OCI-LY7 (cell line): ENCODE measurements around the gene ATOSB. TPM values are rescaled to one million over a fixed set of nuclear protein-coding genes. Genes with fewer than 3 reads are reported as not detected.

Source experiments
- BruUV-seq: library from RNA; stranded (reverse); fragments of 400-500 nt; replicated peaks from 2 replicates; lab custom pipeline; 2021; lab: Mats Ljungman, UMichigan
- CTCF ChIA-PET: fragments of 300-600 bp; sonication (Branson Sonifier 250); formaldehyde crosslinking; loops from one replicate; lab custom pipeline; 2022; ENCODE audit warnings: antibody characterized with exemption; ENCODE audit not compliant: unreplicated experiment; lab: Charles Lee
- POLR2A ChIA-PET: fragments of 300-600 bp; sonication (Branson Sonifier 250); formaldehyde crosslinking; loops from one replicate; lab custom pipeline; 2022; ENCODE audit warnings: antibody characterized with exemption; lab: Charles Lee
- DNase-seq: peaks from one replicate; pipeline ENCODE4 v3.0.0-alpha.2; 2015; ENCODE audit warnings: low spot score
- H2AFZ ChIP-seq: fragments of 200-600 bp; sonication (generic), shearing (Covaris generic); 2 replicates; pipeline ENCODE4 v1.6.1; 2014; ENCODE audit warnings: mild to moderate bottlenecking, antibody characterized with exemption, low read length, moderate library complexity
- H3K27ac ChIP-seq: fragments of 200-600 bp; sonication (generic); 2 replicates; pipeline ENCODE4 v1.5.1; 2014; ENCODE audit warnings: mixed run types, low read depth, mild to moderate bottlenecking, moderate library complexity, low read length, inconsistent platforms; ENCODE audit not compliant: poor library complexity, severe bottlenecking
- H3K36me3 ChIP-seq: fragments of 200-600 bp; sonication (generic); 2 replicates; pipeline ENCODE4 v1.6.1; 2014; ENCODE audit warnings: mild to moderate bottlenecking, antibody characterized with exemption, low read length, moderate library complexity, mixed read lengths; ENCODE audit not compliant: insufficient read depth
- H3K4me1 ChIP-seq: fragments of 200-600 bp; sonication (generic); 2 replicates; pipeline ENCODE4 v1.5.1; 2014; ENCODE audit warnings: mild to moderate bottlenecking, low read length; ENCODE audit not compliant: insufficient read depth, poor library complexity, severe bottlenecking
- H3K4me2 ChIP-seq: fragments of 200-600 bp; sonication (generic); 2 replicates; pipeline ENCODE4 v1.6.1; 2014; ENCODE audit warnings: mild to moderate bottlenecking, low read length
- H3K4me3 ChIP-seq: fragments of 200-600 bp; sonication (generic); 2 replicates; pipeline ENCODE4 v1.5.1; 2014; ENCODE audit warnings: mild to moderate bottlenecking, low read depth, low read length; ENCODE audit not compliant: poor library complexity, severe bottlenecking
- H3K79me2 ChIP-seq: fragments of 200-600 bp; sonication (generic); 2 replicates; pipeline ENCODE4 v1.6.1; 2016; ENCODE audit warnings: low read depth, mild to moderate bottlenecking, low read length, moderate library complexity, mixed read lengths; ENCODE audit not compliant: insufficient read depth
- H3K9me2 ChIP-seq: fragments of 200-600 bp; sonication (generic); 2 replicates; pipeline ENCODE4 v1.6.1; 2016; ENCODE audit warnings: mild to moderate bottlenecking, low read length, mixed read lengths; ENCODE audit not compliant: insufficient read depth
- H3K9me3 ChIP-seq: fragments of 200-600 bp; sonication (generic); 2 replicates; pipeline ENCODE4 v1.6.1; 2014; ENCODE audit warnings: mild to moderate bottlenecking, mixed run types, low read length, mixed read lengths
- H4K20me1 ChIP-seq: fragments of 200-600 bp; sonication (generic); 2 replicates; pipeline ENCODE4 v1.6.1; 2014; ENCODE audit warnings: mild to moderate bottlenecking, antibody characterized with exemption, low read length, moderate library complexity, mixed read lengths; ENCODE audit not compliant: insufficient read depth
- EZH2phosphoT487 ChIP-seq: fragments of 200-600 bp; sonication (generic); IDR thresholded peaks from 2 replicates; pipeline ENCODE4 v1.6.1; 2018; ENCODE audit warnings: low read depth, borderline replicate concordance, mild to moderate bottlenecking, mixed run types, antibody characterized with exemption, low read length, moderate library complexity, mixed read lengths
- intact Hi-C: fragments of 100-400 bp; cut with micrococcal nuclease; formaldehyde crosslinking; loops from one replicate; pipeline ENCODE4 v1.10.0; 2022; ENCODE audit not compliant: unreplicated experiment
- total RNA-seq, 2 experiments: library from RNA; depleted of rRNA in 1 of 2; stranded (reverse); fragments of >200 nt in 1 of 2; shearing (Covaris generic) in 1 of 2; gene quantifications; 2 replicates each; pipeline ENCODE4 v1.2.3, GENCODE V29; 2014 to 2022
- TF ChIP-seq, protein P1 (sequence below): fragments of 200-600 bp; sonication (generic); conservative IDR thresholded peaks from 2 replicates; pipeline ENCODE4 v1.5.1; 2014; ENCODE audit warnings: mild to moderate bottlenecking, antibody characterized with exemption, low read length, moderate library complexity, mixed read lengths

The ATOSB gene
- total RNA-seq, 2 experiments from 2014 or later = 1.4 to 4.7 TPM

DNA sequence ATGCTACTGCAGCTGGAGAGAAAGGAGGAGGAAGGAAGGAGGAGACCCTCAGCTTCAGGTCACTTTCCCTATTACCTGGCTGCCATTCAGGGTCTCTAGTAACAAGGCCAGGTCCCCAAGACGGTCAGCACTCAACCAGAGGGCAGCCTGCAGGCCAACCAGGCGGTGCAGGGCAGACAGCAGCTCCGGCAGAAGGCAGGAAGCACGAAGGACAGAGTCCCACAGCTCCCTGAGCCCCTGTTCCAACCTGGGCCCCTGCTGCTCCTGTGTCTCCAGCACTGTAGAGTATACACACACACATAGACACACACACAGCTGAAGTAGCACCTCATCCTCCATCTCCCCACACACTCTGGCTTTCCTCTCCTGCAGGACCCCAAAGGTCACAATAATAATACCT is 37.6 kb downstream of the ATOSB start:
- intact Hi-C loops = loop anchor here (10.0 kb wide), 2 partner anchors 527 to 657 kb away; partner anchors contain the start of genes CREB3, TESK1 and TLN1
- TF ChIP-seq EZH2phosphoT487 = no peak
- TF ChIP-seq, protein P1, sequence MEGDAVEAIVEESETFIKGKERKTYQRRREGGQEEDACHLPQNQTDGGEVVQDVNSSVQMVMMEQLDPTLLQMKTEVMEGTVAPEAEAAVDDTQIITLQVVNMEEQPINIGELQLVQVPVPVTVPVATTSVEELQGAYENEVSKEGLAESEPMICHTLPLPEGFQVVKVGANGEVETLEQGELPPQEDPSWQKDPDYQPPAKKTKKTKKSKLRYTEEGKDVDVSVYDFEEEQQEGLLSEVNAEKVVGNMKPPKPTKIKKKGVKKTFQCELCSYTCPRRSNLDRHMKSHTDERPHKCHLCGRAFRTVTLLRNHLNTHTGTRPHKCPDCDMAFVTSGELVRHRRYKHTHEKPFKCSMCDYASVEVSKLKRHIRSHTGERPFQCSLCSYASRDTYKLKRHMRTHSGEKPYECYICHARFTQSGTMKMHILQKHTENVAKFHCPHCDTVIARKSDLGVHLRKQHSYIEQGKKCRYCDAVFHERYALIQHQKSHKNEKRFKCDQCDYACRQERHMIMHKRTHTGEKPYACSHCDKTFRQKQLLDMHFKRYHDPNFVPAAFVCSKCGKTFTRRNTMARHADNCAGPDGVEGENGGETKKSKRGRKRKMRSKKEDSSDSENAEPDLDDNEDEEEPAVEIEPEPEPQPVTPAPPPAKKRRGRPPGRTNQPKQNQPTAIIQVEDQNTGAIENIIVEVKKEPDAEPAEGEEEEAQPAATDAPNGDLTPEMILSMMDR = no peak
- BruUV-seq = no TSS peak
- peaks cover 29% of the 10 kb centered on the region for H3K4me1 ChIP-seq
- peaks cover 12% of the 10 kb centered on the region; the same call in 1 of the 2 replicates for H4K20me1 ChIP-seq
- DNase-seq = no peak
- H3K9me3 ChIP-seq = no peaks in the 10 kb centered on the region
- peak overlapping the region; percentile 99 for H3K4me2 ChIP-seq
- peak overlapping the region; percentile 80 for H3K4me3 ChIP-seq
- H3K27ac ChIP-seq = no peak overlapping the region
- CTCF ChIA-PET = no interaction called here
- H3K79me2 ChIP-seq = peaks cover 19% of the 10 kb centered on the region
- peaks cover 53% of the 10 kb centered on the region for H3K36me3 ChIP-seq
- POLR2A ChIA-PET = interaction anchor here (0.8 to 3.7 kb wide), 3 partner anchors 7 to 15 kb away, joined by 3 to 32 read pairs (median 22); no protein-coding TSS in a partner anchor
- H2AFZ ChIP-seq = no peak overlapping the region
- H3K9me2 ChIP-seq = no peaks in the 10 kb centered on the region

DNA sequence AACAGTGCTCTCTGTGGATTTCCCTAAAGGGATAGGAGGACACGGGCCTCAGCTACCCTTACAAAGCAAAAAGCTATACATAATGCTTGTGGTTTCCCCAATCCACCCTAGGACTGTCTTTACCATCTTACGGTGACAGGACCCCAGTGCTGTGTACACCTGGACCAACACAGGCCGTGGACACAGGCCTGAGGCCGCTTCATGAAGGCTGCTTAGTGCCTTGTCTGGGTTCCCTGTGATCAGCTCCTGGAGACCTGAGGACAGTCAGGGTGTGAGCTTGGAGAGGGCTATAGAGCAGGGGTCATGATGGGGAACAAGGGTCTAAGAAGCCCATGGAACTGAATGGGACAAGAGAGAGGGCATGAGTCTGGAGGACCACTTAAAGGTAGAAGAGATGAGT is 38.8 kb downstream of the ATOSB start:
- DNase-seq = no peak
- peaks cover 12% of the 10 kb centered on the region; the same call in 1 of the 2 replicates for H4K20me1 ChIP-seq
- no peak overlapping the region for H3K4me3 ChIP-seq
- intact Hi-C loops = loop anchor here (10.0 kb wide), 2 partner anchors 528 to 658 kb away; partner anchors contain the start of genes CREB3, TESK1 and TLN1
- no peaks in the 10 kb centered on the region for H3K9me3 ChIP-seq
- ChIA-PET POLR2A (interaction anchor here (0.7 to 1.2 kb wide), 3 partner anchors 21 to 442 kb away, joined by 3 read pairs; no protein-coding TSS in a partner anchor), CTCF (no interaction called here)
- peaks cover 20% of the 10 kb centered on the region for H3K79me2 ChIP-seq
- TF ChIP-seq, protein P1 = no peak
- no peak for TF ChIP-seq EZH2phosphoT487
- H2AFZ ChIP-seq = no peak overlapping the region
- H3K4me1 ChIP-seq = peaks cover 27% of the 10 kb centered on the region
- peaks cover 56% of the 10 kb centered on the region for H3K36me3 ChIP-seq
- no peaks in the 10 kb centered on the region for H3K9me2 ChIP-seq
- H3K27ac ChIP-seq = no peak overlapping the region
- no TSS peak for BruUV-seq
- H3K4me2 ChIP-seq = no peak overlapping the region

DNA sequence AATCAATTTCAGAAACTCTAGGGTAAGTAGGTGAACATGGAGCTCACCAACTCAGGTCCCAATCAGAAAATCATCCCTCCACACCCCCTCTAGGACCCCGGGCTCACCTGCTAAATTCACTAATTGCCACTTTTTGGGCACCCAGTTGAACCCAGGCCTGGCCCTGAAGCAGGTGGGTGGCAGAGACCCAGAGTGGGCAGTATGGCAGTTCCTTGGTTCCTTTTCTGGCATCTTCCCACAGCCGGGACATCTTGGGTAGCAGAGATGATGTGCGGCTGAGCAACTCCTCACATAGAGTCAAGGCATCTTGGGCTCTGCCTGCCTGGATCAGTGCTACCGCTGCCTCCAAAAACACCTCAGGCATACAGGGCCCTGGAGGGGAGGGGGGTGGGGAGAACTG is 40.3 kb downstream of the ATOSB start:
- intact Hi-C loops = loop anchor here (10.0 kb wide), 2 partner anchors 529 to 659 kb away; partner anchors contain the start of genes CREB3, TESK1 and TLN1
- POLR2A ChIA-PET = no interaction called here
- Histone ChIP-seq H3K79me2 (peaks cover 35% of the 10 kb centered on the region), H2AFZ (no peak overlapping the region), H3K36me3 (peaks cover 67% of the 10 kb centered on the region), H3K9me2 (no peaks in the 10 kb centered on the region), H3K4me2 (no peak overlapping the region), H4K20me1 (peaks cover 19% of the 10 kb centered on the region), H3K4me3 (no peak overlapping the region), H3K27ac (no peak overlapping the region), H3K4me1 (peaks cover 28% of the 10 kb centered on the region), H3K9me3 (no peaks in the 10 kb centered on the region)
- no peak for DNase-seq
- CTCF ChIA-PET = no interaction called here
- no TSS peak for BruUV-seq
- TF ChIP-seq, protein P1 = no peak
- no peak for TF ChIP-seq EZH2phosphoT487
